ENCODE measurements around the gene BROX. TPM values are rescaled to one million over a fixed set of nuclear protein-coding genes. Genes with fewer than 3 reads are reported as not detected.
A peak's percentile ranks its signal among the peaks of the same experiment; 100 is the strongest.
"Not testable (repeated sequence)": the region's sequence is repeated elsewhere in the genome, so short reads cannot be mapped to it uniquely, and the experiment has no call there.

BROX gene
- total RNA-seq, 1 donor from 2014 or later = 75.6 TPM

DNA sequence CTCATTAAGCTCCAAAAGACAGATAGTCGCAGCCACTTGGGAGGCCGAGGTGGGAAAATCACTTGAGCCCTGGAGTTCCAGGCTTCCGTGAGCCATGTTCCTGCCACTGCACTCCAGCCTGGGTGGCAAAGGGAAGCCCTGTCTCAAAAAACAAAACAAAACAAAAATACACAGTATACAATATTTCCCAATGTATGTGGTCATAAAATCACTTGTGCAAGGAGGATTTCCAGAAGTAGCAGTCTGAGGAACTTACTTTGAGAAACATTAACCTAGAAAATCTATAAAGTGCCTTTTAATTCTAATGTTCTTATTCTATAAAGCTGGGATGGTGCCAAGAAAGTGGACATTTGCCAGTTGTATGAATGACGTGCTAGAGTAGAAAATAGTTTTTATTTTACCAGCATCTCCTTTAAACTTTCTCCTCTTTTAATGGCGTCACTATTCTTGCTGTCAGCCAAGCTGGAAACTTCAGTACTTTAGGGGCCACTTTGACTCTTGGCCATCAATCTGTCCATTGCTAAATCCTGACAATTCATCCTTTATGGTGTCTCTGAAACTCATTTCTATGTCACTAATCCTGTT is 47.2 kb downstream of the BROX start:
- no peak for DNase-seq (ENCODE audit: low read depth)
- H3K27me3 ChIP-seq (ENCODE audit: control insufficient read depth, insufficient read depth, low read length) = no peaks in the 10 kb centered on the region
- H3K4me3 ChIP-seq (ENCODE audit: low read depth, low read length) = no peak overlapping the region
- TF ChIP-seq, protein P1, sequence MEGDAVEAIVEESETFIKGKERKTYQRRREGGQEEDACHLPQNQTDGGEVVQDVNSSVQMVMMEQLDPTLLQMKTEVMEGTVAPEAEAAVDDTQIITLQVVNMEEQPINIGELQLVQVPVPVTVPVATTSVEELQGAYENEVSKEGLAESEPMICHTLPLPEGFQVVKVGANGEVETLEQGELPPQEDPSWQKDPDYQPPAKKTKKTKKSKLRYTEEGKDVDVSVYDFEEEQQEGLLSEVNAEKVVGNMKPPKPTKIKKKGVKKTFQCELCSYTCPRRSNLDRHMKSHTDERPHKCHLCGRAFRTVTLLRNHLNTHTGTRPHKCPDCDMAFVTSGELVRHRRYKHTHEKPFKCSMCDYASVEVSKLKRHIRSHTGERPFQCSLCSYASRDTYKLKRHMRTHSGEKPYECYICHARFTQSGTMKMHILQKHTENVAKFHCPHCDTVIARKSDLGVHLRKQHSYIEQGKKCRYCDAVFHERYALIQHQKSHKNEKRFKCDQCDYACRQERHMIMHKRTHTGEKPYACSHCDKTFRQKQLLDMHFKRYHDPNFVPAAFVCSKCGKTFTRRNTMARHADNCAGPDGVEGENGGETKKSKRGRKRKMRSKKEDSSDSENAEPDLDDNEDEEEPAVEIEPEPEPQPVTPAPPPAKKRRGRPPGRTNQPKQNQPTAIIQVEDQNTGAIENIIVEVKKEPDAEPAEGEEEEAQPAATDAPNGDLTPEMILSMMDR (IDR thresholded peaks at IDR 0.05; ENCODE audit: insufficient read depth, low read length, poor library complexity, severe bottlenecking) = no peak
- no peaks in the 10 kb centered on the region for H3K36me3 ChIP-seq (ENCODE audit: control insufficient read depth, insufficient read depth, low read length)

DNA sequence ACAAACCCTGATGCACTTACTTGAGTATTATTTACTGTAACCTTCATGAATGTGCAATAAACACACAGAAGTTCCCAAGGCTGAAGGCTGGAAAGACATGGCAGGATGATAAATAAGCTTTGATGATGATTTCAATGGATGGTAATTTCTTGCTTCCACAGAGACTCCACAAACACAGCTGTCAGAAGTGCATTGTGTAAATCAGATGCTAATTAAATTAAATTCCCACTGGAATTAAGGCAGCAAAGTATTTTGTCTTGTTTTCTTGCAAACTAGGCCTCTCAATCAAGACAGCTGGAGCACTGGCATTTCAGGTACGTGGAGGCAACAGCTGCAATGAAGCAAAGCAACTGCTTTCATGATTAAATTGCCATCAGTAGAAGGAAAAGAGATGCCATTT is 48.7 kb downstream of the BROX start:
- TF ChIP-seq, protein P1 (IDR thresholded peaks at IDR 0.05; ENCODE audit: insufficient read depth, low read length, poor library complexity, severe bottlenecking) = no peak
- Histone ChIP-seq H3K36me3 (ENCODE audit: control insufficient read depth, insufficient read depth, low read length) (no peaks in the 10 kb centered on the region), H3K27me3 (ENCODE audit: control insufficient read depth, insufficient read depth, low read length) (no peaks in the 10 kb centered on the region), H3K4me3 (ENCODE audit: low read depth, low read length) (no peak overlapping the region)
- DNase-seq (ENCODE audit: low read depth) = no peak

DNA sequence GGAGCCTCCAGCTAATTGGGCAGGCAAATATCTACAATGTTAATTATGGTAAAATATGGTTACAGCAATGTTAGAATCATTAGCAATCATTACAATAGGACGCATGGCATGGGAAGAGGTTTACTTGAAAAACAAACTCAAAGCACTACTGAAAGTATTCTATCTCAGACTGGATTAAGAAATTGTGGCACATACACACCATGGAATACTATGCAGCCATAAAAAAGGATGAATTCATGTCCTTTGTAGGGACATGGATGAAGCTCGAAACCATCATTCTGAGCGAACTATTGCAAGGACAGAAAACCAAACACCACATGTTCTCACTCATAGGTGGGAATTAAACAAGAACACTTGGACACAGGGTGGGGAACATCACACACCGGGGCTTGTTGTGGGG is 49.8 kb downstream of the BROX start:
- not testable (repeated sequence) for H3K36me3 ChIP-seq (ENCODE audit: control insufficient read depth, insufficient read depth, low read length); H3K27me3 ChIP-seq (ENCODE audit: control insufficient read depth, insufficient read depth, low read length); DNase-seq (ENCODE audit: low read depth); H3K4me3 ChIP-seq (ENCODE audit: low read depth, low read length)

DNA sequence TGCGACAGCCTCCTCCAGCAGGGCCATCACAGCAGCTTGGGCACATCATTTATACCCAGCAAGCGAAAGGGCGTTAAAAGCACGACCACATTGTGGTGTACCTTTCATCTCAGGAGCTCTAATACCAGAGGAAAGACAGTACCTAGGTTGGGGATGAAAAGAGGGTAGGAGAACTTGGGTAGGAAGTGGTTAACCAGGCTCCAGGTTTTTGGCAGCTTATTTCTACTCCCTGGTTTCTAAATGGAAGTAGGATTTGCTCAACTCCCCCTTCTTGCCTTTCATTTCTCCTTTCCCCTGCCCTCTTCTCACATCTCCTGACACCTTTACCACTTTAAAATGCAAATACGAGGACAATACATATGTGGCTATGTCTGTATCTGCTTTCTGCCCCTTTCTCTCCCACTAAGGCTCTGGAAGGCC is 54.8 kb downstream of the BROX start:
- no peaks in the 10 kb centered on the region for H3K27me3 ChIP-seq (ENCODE audit: control insufficient read depth, insufficient read depth, low read length)
- no peak for DNase-seq (ENCODE audit: low read depth)
- TF ChIP-seq, protein P1 (IDR thresholded peaks at IDR 0.05; ENCODE audit: insufficient read depth, low read length, poor library complexity, severe bottlenecking) = no peak
- H3K4me3 ChIP-seq (ENCODE audit: low read depth, low read length) = no peak overlapping the region
- no peaks in the 10 kb centered on the region for H3K36me3 ChIP-seq (ENCODE audit: control insufficient read depth, insufficient read depth, low read length)

DNA sequence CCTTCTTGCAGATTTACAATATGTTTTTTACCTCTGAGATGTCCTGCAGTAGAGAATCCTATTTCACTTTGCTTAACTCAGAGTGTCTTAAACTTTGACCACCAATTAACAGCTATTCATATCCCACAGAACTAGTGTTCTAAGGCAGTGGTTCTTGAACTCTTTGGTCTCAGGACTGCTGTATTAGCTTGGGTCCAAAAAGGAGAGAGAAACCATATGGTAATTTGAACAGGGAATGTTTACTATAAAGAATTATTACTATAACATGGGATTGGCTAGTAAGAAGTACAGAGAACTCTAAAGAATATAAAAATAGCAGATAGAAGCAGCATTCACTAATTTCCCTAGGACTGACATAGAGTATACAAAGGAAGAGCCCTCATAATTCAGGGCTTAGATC is 56.2 kb downstream of the BROX start:
- Histone ChIP-seq H3K36me3 (ENCODE audit: control insufficient read depth, insufficient read depth, low read length) (no peaks in the 10 kb centered on the region), H3K27me3 (ENCODE audit: control insufficient read depth, insufficient read depth, low read length) (no peaks in the 10 kb centered on the region), H3K4me3 (ENCODE audit: low read depth, low read length) (no peak overlapping the region)
- no peak for DNase-seq (ENCODE audit: low read depth)
- TF ChIP-seq, protein P1 (IDR thresholded peaks at IDR 0.05; ENCODE audit: insufficient read depth, low read length, poor library complexity, severe bottlenecking) = no peak

DNA sequence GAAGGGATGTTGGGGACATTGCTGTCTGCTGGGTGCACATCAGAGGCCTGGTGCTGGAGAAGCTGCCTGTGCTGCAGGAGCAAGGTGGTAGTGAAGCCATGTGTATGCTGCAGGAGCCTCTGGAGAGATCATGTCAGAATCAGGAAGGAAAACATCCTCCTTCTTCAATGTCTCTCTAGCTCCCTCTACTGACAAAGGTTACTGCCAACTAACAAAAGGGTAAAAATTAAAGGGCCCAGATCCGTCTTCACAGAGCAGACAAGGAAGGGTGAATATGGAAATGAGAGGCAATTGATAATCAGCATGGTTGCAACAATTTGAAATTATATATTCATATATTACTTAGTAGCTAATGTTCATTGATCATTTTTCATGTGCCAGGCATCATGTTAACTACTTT is 56.8 kb downstream of the BROX start:
- TF ChIP-seq, protein P1 (IDR thresholded peaks at IDR 0.05; ENCODE audit: insufficient read depth, low read length, poor library complexity, severe bottlenecking) = peak; percentile 17
- no peak for DNase-seq (ENCODE audit: low read depth)
- H3K27me3 ChIP-seq (ENCODE audit: control insufficient read depth, insufficient read depth, low read length) = no peaks in the 10 kb centered on the region
- H3K4me3 ChIP-seq (ENCODE audit: low read depth, low read length) = no peak overlapping the region
- H3K36me3 ChIP-seq (ENCODE audit: control insufficient read depth, insufficient read depth, low read length) = no peaks in the 10 kb centered on the region
